ENCODE data around the gene TMEM44. TPM values are rescaled to one million over a fixed set of nuclear protein-coding genes. Genes with fewer than 3 reads are reported as not detected.

TMEM44 gene
- total and polyA plus RNA-seq, 9 of the 15 experiments (the other 6 are each of a cell fraction or from before 2014, with no cell fraction given): 0.53 to 18.1 (median 11.3) TPM

DNA sequence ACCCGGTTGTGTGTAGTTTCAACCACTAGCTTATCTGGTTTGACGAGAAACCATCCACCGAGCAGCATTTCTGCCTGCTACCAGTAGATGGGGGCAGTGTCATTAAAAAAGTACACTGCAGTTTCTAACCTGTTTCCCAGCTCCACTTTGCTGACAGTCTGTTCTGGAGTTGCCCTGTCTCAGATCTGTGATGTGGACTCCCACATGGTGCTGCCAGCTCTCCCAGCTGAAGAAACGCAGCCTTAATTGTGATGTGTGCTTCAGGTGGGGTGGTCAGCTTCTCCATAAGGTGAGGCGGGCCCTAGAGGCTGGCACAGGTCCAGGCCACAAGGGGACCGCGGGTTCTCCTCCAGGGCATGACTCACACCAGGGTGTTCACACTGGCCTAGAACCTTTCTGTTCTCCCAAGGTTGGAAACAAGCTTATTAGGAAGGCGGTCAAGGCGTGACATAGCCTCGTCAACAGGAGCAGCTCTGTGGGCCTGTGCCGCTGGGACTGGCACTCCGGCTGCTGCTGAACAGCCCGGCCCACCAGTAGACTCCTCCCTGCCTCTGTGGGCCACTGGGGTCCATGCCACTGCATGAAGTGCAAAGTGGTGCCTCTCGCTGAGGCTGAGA is 49.6 kb upstream of the TMEM44 start (continued):
- TF ChIP-seq, protein P1, sequence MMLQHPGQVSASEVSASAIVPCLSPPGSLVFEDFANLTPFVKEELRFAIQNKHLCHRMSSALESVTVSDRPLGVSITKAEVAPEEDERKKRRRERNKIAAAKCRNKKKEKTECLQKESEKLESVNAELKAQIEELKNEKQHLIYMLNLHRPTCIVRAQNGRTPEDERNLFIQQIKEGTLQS (IDR thresholded peaks at IDR 0.05): peak; percentile 85
- TF ChIP-seq, protein P1 (CRISPR knock-in tag; conservative IDR thresholded peaks at IDR 0.05): peak; percentile 86
- TF ChIP-seq E2F8 (IDR thresholded peaks at IDR 0.05; ENCODE audit: low read depth, partially characterized antibody): peak; percentile 39
- no peak for TF ChIP-seq ZNF124 (CRISPR knock-in tag; IDR thresholded peaks at IDR 0.05)
- TF ChIP-seq BCL6 (CRISPR knock-in tag; IDR thresholded peaks at IDR 0.05): no peak
- TF ChIP-seq RBM39 (optimal IDR thresholded peaks at IDR 0.05; ENCODE audit: low read depth, low read length): no peak
- no peak for TF ChIP-seq POLR3G (IDR thresholded peaks at IDR 0.05; ENCODE audit: extremely low read depth, insufficient read length, insufficient replicate concordance)
- TF ChIP-seq, protein P2, sequence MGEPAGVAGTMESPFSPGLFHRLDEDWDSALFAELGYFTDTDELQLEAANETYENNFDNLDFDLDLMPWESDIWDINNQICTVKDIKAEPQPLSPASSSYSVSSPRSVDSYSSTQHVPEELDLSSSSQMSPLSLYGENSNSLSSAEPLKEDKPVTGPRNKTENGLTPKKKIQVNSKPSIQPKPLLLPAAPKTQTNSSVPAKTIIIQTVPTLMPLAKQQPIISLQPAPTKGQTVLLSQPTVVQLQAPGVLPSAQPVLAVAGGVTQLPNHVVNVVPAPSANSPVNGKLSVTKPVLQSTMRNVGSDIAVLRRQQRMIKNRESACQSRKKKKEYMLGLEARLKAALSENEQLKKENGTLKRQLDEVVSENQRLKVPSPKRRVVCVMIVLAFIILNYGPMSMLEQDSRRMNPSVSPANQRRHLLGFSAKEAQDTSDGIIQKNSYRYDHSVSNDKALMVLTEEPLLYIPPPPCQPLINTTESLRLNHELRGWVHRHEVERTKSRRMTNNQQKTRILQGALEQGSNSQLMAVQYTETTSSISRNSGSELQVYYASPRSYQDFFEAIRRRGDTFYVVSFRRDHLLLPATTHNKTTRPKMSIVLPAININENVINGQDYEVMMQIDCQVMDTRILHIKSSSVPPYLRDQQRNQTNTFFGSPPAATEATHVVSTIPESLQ (CRISPR knock-in tag; IDR thresholded peaks at IDR 0.05): no peak
- TF ChIP-seq SMARCE1 (IDR thresholded peaks at IDR 0.05): peak; percentile 52; the same call in 1 of the 2 replicates
- TF ChIP-seq, protein P3, sequence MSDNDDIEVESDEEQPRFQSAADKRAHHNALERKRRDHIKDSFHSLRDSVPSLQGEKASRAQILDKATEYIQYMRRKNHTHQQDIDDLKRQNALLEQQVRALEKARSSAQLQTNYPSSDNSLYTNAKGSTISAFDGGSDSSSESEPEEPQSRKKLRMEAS (CRISPR knock-in tag; IDR thresholded peaks at IDR 0.05): peak; percentile 19; the same call in 1 of the 2 replicates
- TF ChIP-seq ELF2 (CRISPR knock-in tag; IDR thresholded peaks at IDR 0.05): no peak
- no peak for TF ChIP-seq POLR2B (IDR thresholded peaks at IDR 0.05; ENCODE audit: low read depth, partially characterized antibody)
- no peak for TF ChIP-seq CBFA2T2 (conservative IDR thresholded peaks at IDR 0.05)
- TF ChIP-seq CCNT2 (IDR thresholded peaks at IDR 0.05; ENCODE audit: borderline replicate concordance, extremely low read depth, insufficient read length, low read depth, low read length): no peak
- no peak for TF ChIP-seq ZZZ3 (IDR thresholded peaks at IDR 0.05)
- no peak for TF ChIP-seq RFX1 (IDR thresholded peaks at IDR 0.05)
- TF ChIP-seq, protein P4, sequence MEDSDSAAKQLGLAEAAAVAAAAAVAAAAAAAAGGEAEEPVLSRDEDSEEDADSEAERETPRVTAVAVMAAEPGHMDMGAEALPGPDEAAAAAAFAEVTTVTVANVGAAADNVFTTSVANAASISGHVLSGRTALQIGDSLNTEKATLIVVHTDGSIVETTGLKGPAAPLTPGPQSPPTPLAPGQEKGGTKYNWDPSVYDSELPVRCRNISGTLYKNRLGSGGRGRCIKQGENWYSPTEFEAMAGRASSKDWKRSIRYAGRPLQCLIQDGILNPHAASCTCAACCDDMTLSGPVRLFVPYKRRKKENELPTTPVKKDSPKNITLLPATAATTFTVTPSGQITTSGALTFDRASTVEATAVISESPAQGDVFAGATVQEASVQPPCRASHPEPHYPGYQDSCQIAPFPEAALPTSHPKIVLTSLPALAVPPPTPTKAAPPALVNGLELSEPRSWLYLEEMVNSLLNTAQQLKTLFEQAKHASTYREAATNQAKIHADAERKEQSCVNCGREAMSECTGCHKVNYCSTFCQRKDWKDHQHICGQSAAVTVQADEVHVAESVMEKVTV (CRISPR knock-in tag; IDR thresholded peaks at IDR 0.05): peak; percentile 88
- no peak for TF ChIP-seq ZNF274 (IDR thresholded peaks at IDR 0.05; ENCODE audit: borderline replicate concordance, low read depth, low read length)
